OCI-LY7 (cell line): Measurements from ENCODE around the gene TPST2. TPM values are rescaled to one million over a fixed set of nuclear protein-coding genes. Genes with fewer than 3 reads are reported as not detected.

ENCODE experiments used
- BruUV-seq: library from RNA; stranded (reverse); fragments of 400-500 nt; replicated peaks from 2 replicates; lab custom pipeline; 2021; lab: Mats Ljungman, UMichigan
- CTCF ChIA-PET: fragments of 300-600 bp; sonication (Branson Sonifier 250); formaldehyde crosslinking; loops from one replicate; lab custom pipeline; 2022; ENCODE audit warnings: antibody characterized with exemption; ENCODE audit not compliant: unreplicated experiment; lab: Charles Lee
- POLR2A ChIA-PET: fragments of 300-600 bp; sonication (Branson Sonifier 250); formaldehyde crosslinking; loops from one replicate; lab custom pipeline; 2022; ENCODE audit warnings: antibody characterized with exemption; lab: Charles Lee
- DNase-seq: peaks from one replicate; pipeline ENCODE4 v3.0.0-alpha.2; 2015; ENCODE audit warnings: low spot score
- H2AFZ ChIP-seq: fragments of 200-600 bp; sonication (generic), shearing (Covaris generic); 2 replicates; pipeline ENCODE4 v1.6.1; 2014; ENCODE audit warnings: mild to moderate bottlenecking, antibody characterized with exemption, low read length, moderate library complexity
- H3K27ac ChIP-seq: fragments of 200-600 bp; sonication (generic); 2 replicates; pipeline ENCODE4 v1.5.1; 2014; ENCODE audit warnings: mixed run types, low read depth, mild to moderate bottlenecking, moderate library complexity, low read length, inconsistent platforms; ENCODE audit not compliant: poor library complexity, severe bottlenecking
- H3K36me3 ChIP-seq: fragments of 200-600 bp; sonication (generic); 2 replicates; pipeline ENCODE4 v1.6.1; 2014; ENCODE audit warnings: mild to moderate bottlenecking, antibody characterized with exemption, low read length, moderate library complexity, mixed read lengths; ENCODE audit not compliant: insufficient read depth
- H3K4me1 ChIP-seq: fragments of 200-600 bp; sonication (generic); 2 replicates; pipeline ENCODE4 v1.5.1; 2014; ENCODE audit warnings: mild to moderate bottlenecking, low read length; ENCODE audit not compliant: insufficient read depth, poor library complexity, severe bottlenecking
- H3K4me2 ChIP-seq: fragments of 200-600 bp; sonication (generic); 2 replicates; pipeline ENCODE4 v1.6.1; 2014; ENCODE audit warnings: mild to moderate bottlenecking, low read length
- H3K4me3 ChIP-seq: fragments of 200-600 bp; sonication (generic); 2 replicates; pipeline ENCODE4 v1.5.1; 2014; ENCODE audit warnings: mild to moderate bottlenecking, low read depth, low read length; ENCODE audit not compliant: poor library complexity, severe bottlenecking
- H3K79me2 ChIP-seq: fragments of 200-600 bp; sonication (generic); 2 replicates; pipeline ENCODE4 v1.6.1; 2016; ENCODE audit warnings: low read depth, mild to moderate bottlenecking, low read length, moderate library complexity, mixed read lengths; ENCODE audit not compliant: insufficient read depth
- H3K9me2 ChIP-seq: fragments of 200-600 bp; sonication (generic); 2 replicates; pipeline ENCODE4 v1.6.1; 2016; ENCODE audit warnings: mild to moderate bottlenecking, low read length, mixed read lengths; ENCODE audit not compliant: insufficient read depth
- H3K9me3 ChIP-seq: fragments of 200-600 bp; sonication (generic); 2 replicates; pipeline ENCODE4 v1.6.1; 2014; ENCODE audit warnings: mild to moderate bottlenecking, mixed run types, low read length, mixed read lengths
- H4K20me1 ChIP-seq: fragments of 200-600 bp; sonication (generic); 2 replicates; pipeline ENCODE4 v1.6.1; 2014; ENCODE audit warnings: mild to moderate bottlenecking, antibody characterized with exemption, low read length, moderate library complexity, mixed read lengths; ENCODE audit not compliant: insufficient read depth
- EZH2phosphoT487 ChIP-seq: fragments of 200-600 bp; sonication (generic); IDR thresholded peaks from 2 replicates; pipeline ENCODE4 v1.6.1; 2018; ENCODE audit warnings: low read depth, borderline replicate concordance, mild to moderate bottlenecking, mixed run types, antibody characterized with exemption, low read length, moderate library complexity, mixed read lengths
- intact Hi-C: fragments of 100-400 bp; cut with micrococcal nuclease; formaldehyde crosslinking; loops from one replicate; pipeline ENCODE4 v1.10.0; 2022; ENCODE audit not compliant: unreplicated experiment
- total RNA-seq, 2 experiments: library from RNA; depleted of rRNA in 1 of 2; stranded (reverse); fragments of >200 nt in 1 of 2; shearing (Covaris generic) in 1 of 2; gene quantifications; 2 replicates each; pipeline ENCODE4 v1.2.3, GENCODE V29; 2014 to 2022
- TF ChIP-seq, protein P1 (sequence below): fragments of 200-600 bp; sonication (generic); conservative IDR thresholded peaks from 2 replicates; pipeline ENCODE4 v1.5.1; 2014; ENCODE audit warnings: mild to moderate bottlenecking, antibody characterized with exemption, low read length, moderate library complexity, mixed read lengths

TPST2 gene
- total RNA-seq, 2 experiments from 2014 or later, result 12.5 to 19.1 TPM

GRCh38 chr22:26593763-26594162 lies 3.8 kb upstream of the TPST2 start:
- no peak for DNase-seq
- no TSS peak for BruUV-seq
- POLR2A ChIA-PET, result interaction anchor here (0.6 to 1.2 kb wide), 2 partner anchors 12 to 42 kb away, joined by 4 to 5 read pairs; no protein-coding TSS in a partner anchor
- no peak overlapping the region for H3K4me2 ChIP-seq
- no peak overlapping the region for H3K27ac ChIP-seq
- peaks cover 35% of the 10 kb centered on the region for H3K4me1 ChIP-seq
- intact Hi-C loops, result loop anchor here (2.0 kb wide), 1 partner anchor 59 kb away; no protein-coding TSS in a partner anchor
- no peaks in the 10 kb centered on the region for H4K20me1 ChIP-seq
- TF ChIP-seq, protein P1, sequence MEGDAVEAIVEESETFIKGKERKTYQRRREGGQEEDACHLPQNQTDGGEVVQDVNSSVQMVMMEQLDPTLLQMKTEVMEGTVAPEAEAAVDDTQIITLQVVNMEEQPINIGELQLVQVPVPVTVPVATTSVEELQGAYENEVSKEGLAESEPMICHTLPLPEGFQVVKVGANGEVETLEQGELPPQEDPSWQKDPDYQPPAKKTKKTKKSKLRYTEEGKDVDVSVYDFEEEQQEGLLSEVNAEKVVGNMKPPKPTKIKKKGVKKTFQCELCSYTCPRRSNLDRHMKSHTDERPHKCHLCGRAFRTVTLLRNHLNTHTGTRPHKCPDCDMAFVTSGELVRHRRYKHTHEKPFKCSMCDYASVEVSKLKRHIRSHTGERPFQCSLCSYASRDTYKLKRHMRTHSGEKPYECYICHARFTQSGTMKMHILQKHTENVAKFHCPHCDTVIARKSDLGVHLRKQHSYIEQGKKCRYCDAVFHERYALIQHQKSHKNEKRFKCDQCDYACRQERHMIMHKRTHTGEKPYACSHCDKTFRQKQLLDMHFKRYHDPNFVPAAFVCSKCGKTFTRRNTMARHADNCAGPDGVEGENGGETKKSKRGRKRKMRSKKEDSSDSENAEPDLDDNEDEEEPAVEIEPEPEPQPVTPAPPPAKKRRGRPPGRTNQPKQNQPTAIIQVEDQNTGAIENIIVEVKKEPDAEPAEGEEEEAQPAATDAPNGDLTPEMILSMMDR, result no peak
- TF ChIP-seq EZH2phosphoT487, result no peak
- H3K4me3 ChIP-seq, result no peak overlapping the region
- CTCF ChIA-PET, result no interaction called here
- H3K9me2 ChIP-seq, result no peaks in the 10 kb centered on the region
- no peaks in the 10 kb centered on the region for H3K79me2 ChIP-seq
- no peaks in the 10 kb centered on the region for H3K36me3 ChIP-seq
- H2AFZ ChIP-seq, result no peak overlapping the region
- H3K9me3 ChIP-seq, result no peaks in the 10 kb centered on the region

DNA sequence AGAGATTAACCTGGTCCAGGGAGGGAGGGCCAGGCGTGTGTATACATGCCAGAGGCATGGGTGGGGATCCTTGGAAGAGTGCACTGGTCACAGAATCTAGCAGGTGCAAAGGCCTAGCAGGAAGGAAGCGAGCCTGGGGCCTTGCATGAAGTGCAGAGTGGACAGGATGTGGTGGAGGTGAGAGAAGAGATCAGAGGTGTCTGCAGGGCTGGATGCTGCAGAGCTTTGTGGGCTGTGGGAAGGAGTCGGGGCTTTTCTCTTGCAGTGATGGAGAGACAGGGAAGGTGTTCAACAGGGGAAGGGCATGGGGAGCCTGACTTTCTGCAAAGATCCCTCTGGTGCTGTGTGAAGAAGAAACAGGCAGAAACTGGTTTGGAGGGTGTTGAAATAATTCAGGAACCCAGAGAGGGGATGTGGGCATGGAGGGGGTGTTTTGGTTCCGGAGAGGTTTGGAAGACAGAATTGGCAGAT lies 2.5 kb upstream of the TPST2 start:
- no TSS peak for BruUV-seq
- H3K4me2 ChIP-seq, result peak overlapping the region; percentile 53
- DNase-seq, result peak; percentile 80
- peaks cover 38% of the 10 kb centered on the region for H3K4me1 ChIP-seq
- TF ChIP-seq EZH2phosphoT487, result no peak
- ChIA-PET CTCF (no interaction called here), POLR2A (interaction anchor here (0.8 to 1.9 kb wide), 10 partner anchors 9 to 110 kb away, joined by 3 to 10 read pairs (median 4); no protein-coding TSS in a partner anchor)
- intact Hi-C loops, result loop anchor here (2.0 kb wide), 1 partner anchor 58 kb away; no protein-coding TSS in a partner anchor
- H3K79me2 ChIP-seq, result peaks cover 10% of the 10 kb centered on the region; the same call in 1 of the 2 replicates
- H3K4me3 ChIP-seq, result peak overlapping the region; percentile 6
- H2AFZ ChIP-seq, result peak overlapping the region; percentile 47; the same call in 1 of the 2 replicates
- H3K9me3 ChIP-seq, result peaks cover 5% of the 10 kb centered on the region; the same call in 1 of the 2 replicates
- H4K20me1 ChIP-seq, result no peaks in the 10 kb centered on the region
- H3K36me3 ChIP-seq, result peaks cover 4% of the 10 kb centered on the region; the same call in 1 of the 2 replicates
- peak overlapping the region; percentile 35 for H3K27ac ChIP-seq
- H3K9me2 ChIP-seq, result no peaks in the 10 kb centered on the region

DNA sequence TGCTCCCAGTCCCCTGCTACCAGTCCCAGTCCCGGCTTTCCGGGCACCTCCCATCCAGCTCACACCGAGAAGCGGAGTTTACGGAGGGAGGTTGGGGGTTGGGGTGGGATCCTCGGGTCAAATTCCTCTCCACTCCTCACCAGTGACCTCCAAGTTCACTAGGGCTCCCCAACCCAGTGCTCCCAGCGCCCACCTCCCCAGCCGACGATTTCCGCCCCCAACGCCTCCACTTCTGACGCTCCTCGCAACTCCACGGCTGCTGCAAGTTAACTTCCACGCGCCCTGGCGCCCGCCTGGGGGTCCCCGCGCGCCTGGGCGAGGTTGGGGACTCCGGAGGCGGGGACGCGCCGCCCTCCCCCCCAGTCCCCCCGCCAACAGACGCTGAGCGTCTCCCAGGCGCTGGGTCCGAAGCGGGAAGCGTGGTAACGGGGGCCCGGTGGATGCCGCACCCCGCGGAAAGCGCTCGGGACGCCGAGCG lies 526 bp downstream of the TPST2 start:
- peaks cover 44% of the 10 kb centered on the region for H3K4me1 ChIP-seq
- DNase-seq, result peak; percentile 28
- peak overlapping the region; percentile 69 for H2AFZ ChIP-seq
- POLR2A ChIA-PET, result no interaction called here
- TF ChIP-seq, protein P1, result no peak
- TF ChIP-seq EZH2phosphoT487, result no peak
- intact Hi-C loops, result loop anchor here (1.0 kb wide), 1 partner anchor 9 kb away; no protein-coding TSS in a partner anchor
- CTCF ChIA-PET, result interaction anchor here (0.6 kb wide), 1 partner anchor 1393 kb away, joined by 3 read pairs; no protein-coding TSS in a partner anchor
- H4K20me1 ChIP-seq, result no peaks in the 10 kb centered on the region
- H3K9me2 ChIP-seq, result no peaks in the 10 kb centered on the region
- peaks cover 4% of the 10 kb centered on the region; the same call in 1 of the 2 replicates for H3K36me3 ChIP-seq
- H3K4me2 ChIP-seq, result peak overlapping the region; percentile 77
- H3K4me3 ChIP-seq, result peak overlapping the region; percentile 91
- no peak overlapping the region for H3K27ac ChIP-seq
- BruUV-seq, result no TSS peak
- peaks cover 10% of the 10 kb centered on the region; the same call in 1 of the 2 replicates for H3K79me2 ChIP-seq
- H3K9me3 ChIP-seq, result peaks cover 5% of the 10 kb centered on the region; the same call in 1 of the 2 replicates
